Activated B cell treated with CpG ODN at 0.5 μM for 24 hours (primary cell): ENCODE results near the gene SOX30. TPM values are rescaled to one million over a fixed set of nuclear protein-coding genes. Genes with fewer than 3 reads are reported as not detected.

Experiments used
- ATAC-seq: fragments of 200-7000 bp; cut with Tn5 transposase; one replicate; pipeline ENCODE4 v1.10.0; 2021; ENCODE audit warnings: low read depth, mild to moderate bottlenecking, moderate library complexity
- CTCF ChIA-PET: fragments of 350-600 bp; sonication (Branson Sonifier 250); formaldehyde crosslinking; loops from one replicate; lab custom pipeline; 2021; ENCODE audit warnings: antibody characterized with exemption; lab: Charles Lee
- POLR2A ChIA-PET: fragments of 350-600 bp; sonication (Branson Sonifier 250); formaldehyde crosslinking; loops from one replicate; lab custom pipeline; 2021; ENCODE audit warnings: antibody characterized with exemption; lab: Charles Lee
- DNase-seq: peaks from one replicate; pipeline ENCODE4 v3.0.0; 2022
- H3K27ac Mint-ChIP-seq: one replicate; pipeline ENCODE4 v1.8.0; 2020; ENCODE audit warnings: mixed read lengths
- H3K27me3 Mint-ChIP-seq: one replicate; pipeline ENCODE4 v1.8.0; 2021; ENCODE audit warnings: mixed read lengths
- H3K36me3 Mint-ChIP-seq: one replicate; pipeline ENCODE4 v1.8.0; 2021; ENCODE audit warnings: low read depth, mixed read lengths
- H3K4me1 Mint-ChIP-seq: one replicate; pipeline ENCODE4 v1.8.0; 2021; ENCODE audit warnings: mixed read lengths
- H3K4me3 Mint-ChIP-seq: one replicate; pipeline ENCODE4 v1.8.0; 2020; ENCODE audit warnings: mild to moderate bottlenecking, mixed read lengths
- H3K9me3 Mint-ChIP-seq: one replicate; pipeline ENCODE4 v1.8.0; 2020; ENCODE audit warnings: mixed read lengths
- intact Hi-C: fragments of 100-400 bp; cut with micrococcal nuclease; formaldehyde crosslinking; loops from one replicate; pipeline ENCODE4 v1.15.1; 2024
- total RNA-seq: library from RNA; stranded (reverse); gene quantifications from 2 replicates; pipeline ENCODE4 v1.2.3, GENCODE V29; 2022
- TF ChIP-seq, protein P1 (sequence below): fragments of 200-600 bp; IDR thresholded peaks from one replicate; pipeline ENCODE4 v1.8.0; 2022; ENCODE audit warnings: antibody characterized with exemption, mild to moderate bottlenecking

The SOX30 gene
- total RNA-seq, 1 donor from 2014 or later, result 0.47 TPM

DNA sequence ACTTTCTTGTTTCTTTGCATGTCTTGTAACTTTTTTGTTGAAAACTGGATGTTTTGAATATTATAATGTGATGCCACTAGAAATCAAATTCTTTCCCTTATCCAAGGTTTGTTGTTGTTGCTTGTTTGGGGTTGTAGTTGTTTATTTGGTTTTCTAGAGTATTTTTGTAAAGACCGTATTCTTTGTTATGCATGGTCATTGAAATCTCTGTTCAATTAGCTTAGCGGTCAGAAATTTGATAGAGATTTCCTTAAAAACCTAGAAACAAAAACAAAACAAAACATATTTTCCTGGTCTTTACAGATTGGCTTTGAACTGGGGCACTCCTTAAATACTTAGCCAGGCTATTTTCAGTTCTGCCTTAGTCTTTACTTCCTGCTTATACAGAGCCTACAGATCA is 21.9 kb downstream of the SOX30 start:
- Mint-ChIP-seq H3K36me3 (peaks cover 5% of the 10 kb centered on the region), H3K4me3 (no peak overlapping the region), H3K27ac (no peak overlapping the region), H3K9me3 (peaks cover 10% of the 10 kb centered on the region), H3K27me3 (no peaks in the 10 kb centered on the region), H3K4me1 (peaks cover 8% of the 10 kb centered on the region)
- CTCF ChIA-PET, result interaction anchor here (1.0 kb wide), 1 partner anchor 377 kb away, joined by 3 read pairs; no protein-coding TSS in a partner anchor
- TF ChIP-seq, protein P1, sequence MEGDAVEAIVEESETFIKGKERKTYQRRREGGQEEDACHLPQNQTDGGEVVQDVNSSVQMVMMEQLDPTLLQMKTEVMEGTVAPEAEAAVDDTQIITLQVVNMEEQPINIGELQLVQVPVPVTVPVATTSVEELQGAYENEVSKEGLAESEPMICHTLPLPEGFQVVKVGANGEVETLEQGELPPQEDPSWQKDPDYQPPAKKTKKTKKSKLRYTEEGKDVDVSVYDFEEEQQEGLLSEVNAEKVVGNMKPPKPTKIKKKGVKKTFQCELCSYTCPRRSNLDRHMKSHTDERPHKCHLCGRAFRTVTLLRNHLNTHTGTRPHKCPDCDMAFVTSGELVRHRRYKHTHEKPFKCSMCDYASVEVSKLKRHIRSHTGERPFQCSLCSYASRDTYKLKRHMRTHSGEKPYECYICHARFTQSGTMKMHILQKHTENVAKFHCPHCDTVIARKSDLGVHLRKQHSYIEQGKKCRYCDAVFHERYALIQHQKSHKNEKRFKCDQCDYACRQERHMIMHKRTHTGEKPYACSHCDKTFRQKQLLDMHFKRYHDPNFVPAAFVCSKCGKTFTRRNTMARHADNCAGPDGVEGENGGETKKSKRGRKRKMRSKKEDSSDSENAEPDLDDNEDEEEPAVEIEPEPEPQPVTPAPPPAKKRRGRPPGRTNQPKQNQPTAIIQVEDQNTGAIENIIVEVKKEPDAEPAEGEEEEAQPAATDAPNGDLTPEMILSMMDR, result no peak
- DNase-seq, result no peak
- ATAC-seq, result no peak
- intact Hi-C loops, result no loop called here
- POLR2A ChIA-PET, result interaction anchor here (0.6 to 0.8 kb wide), 2 partner anchors 37 to 70 kb away, joined by 6 to 7 read pairs; no protein-coding TSS in a partner anchor

DNA sequence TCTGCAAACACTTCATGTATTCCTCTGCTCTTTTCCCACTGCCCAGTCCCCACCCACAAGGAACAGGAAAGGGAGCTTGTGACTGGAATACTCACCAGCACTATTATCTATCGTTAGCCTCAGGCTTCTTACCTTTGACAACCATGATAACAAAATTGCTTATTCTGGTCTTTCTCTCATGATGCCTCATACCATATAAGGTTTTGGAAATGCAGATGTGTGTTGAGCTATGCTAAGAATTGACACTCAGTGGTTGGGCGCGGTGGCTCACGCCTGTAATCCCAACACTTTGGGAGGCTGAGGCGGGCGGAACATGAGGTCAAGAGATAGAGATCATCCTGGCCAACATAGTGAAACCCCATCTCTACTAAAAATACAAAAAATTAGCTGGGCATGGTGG is 25.4 kb downstream of the SOX30 start:
- ChIA-PET POLR2A (no interaction called here), CTCF (interaction anchor here (0.9 kb wide), 1 partner anchor 18 kb away, joined by 3 read pairs; no protein-coding TSS in a partner anchor)
- Mint-ChIP-seq H3K9me3 (peaks cover 10% of the 10 kb centered on the region), H3K36me3 (peaks cover 5% of the 10 kb centered on the region), H3K27ac (no peak overlapping the region), H3K4me1 (peaks cover 8% of the 10 kb centered on the region), H3K27me3 (no peaks in the 10 kb centered on the region), H3K4me3 (no peak overlapping the region)
- no peak for ATAC-seq
- no peak for DNase-seq
- TF ChIP-seq, protein P1, result no peak
- intact Hi-C loops, result no loop called here

DNA sequence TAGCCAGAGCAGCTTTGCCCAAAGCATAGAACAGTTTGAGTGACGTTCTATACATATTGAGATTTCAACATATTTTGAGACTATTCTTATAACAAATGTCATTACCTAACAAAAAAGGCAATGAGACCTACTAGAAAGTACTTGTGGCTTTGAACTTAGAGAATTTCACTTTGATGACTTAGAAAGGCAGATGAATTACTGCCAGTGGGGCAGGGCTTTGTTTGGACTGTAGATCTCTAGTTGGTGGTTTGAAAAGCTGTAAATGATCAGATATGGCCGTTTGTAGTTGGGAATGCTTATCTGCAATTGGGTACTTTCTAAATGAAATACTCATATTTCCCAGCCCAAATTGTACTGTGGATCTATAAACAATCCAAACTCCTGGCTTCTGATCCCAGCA is 28.1 kb downstream of the SOX30 start:
- intact Hi-C loops, result no loop called here
- TF ChIP-seq, protein P1, result no peak
- H3K9me3 Mint-ChIP-seq, result no peaks in the 10 kb centered on the region
- no peak overlapping the region for H3K4me3 Mint-ChIP-seq
- ChIA-PET POLR2A (no interaction called here), CTCF (no interaction called here)
- DNase-seq (no peak), ATAC-seq (no peak)
- H3K27me3 Mint-ChIP-seq, result no peaks in the 10 kb centered on the region
- H3K4me1 Mint-ChIP-seq, result peaks cover 11% of the 10 kb centered on the region
- no peaks in the 10 kb centered on the region for H3K36me3 Mint-ChIP-seq
- H3K27ac Mint-ChIP-seq, result no peak overlapping the region

DNA sequence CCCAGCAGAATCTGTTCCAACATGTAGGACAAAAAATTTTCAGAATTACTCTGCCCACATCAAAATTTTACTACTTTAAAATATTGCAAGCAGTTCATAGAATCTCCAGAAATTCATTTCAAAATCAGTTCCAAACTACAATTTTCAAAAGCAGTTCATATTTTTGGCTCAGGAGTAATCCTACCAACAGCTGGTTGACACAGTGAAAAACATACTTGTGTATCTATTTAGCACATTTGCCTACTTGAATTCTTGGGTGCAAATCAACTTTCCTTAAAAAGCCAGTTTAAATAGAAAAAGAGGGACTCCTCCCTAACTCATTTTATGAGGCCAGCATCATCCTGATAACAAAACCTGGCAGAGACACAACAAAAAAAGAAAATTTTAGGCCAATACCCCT is 31.5 kb downstream of the SOX30 start:
- TF ChIP-seq, protein P1, result no peak
- Mint-ChIP-seq H3K4me1 (peaks cover 11% of the 10 kb centered on the region), H3K36me3 (no peaks in the 10 kb centered on the region), H3K9me3 (no peaks in the 10 kb centered on the region), H3K4me3 (no peak overlapping the region), H3K27me3 (no peaks in the 10 kb centered on the region), H3K27ac (no peak overlapping the region)
- intact Hi-C loops, result no loop called here
- ATAC-seq (no peak), DNase-seq (no peak)
- ChIA-PET POLR2A (no interaction called here), CTCF (interaction anchor here (0.6 to 1.0 kb wide), 2 partner anchors 29 to 245 kb away, joined by 3 read pairs; no protein-coding TSS in a partner anchor)

DNA sequence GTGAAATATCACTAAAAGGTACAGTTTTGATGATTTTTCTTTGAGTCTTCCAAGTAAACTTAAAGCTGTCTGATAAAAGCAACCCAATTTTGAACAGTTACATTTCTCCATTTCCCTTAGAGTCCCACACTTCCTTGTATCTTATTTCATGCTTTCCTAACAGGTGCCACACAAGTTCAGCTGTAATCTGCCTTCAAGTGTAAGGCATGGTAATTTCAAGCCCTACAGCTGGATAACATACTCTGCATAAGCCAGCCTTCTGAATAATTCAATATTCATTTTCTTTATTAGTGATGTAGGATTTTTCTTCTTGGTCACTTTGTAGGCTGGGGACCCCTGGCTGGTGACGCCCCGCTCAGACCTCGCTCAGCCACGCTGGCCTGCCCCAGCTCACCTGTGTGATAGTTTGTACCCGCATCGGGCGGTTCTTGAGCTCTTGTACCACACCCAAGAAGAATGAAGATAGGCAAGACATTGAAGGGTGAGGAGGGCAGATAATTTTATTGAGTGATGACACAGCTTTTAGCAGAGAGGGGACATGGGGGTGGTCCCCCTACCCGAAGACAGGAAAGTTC is 34.0 kb downstream of the SOX30 start:
- H3K27me3 Mint-ChIP-seq, result no peaks in the 10 kb centered on the region
- H3K9me3 Mint-ChIP-seq, result no peaks in the 10 kb centered on the region
- H3K4me1 Mint-ChIP-seq, result peaks cover 22% of the 10 kb centered on the region
- DNase-seq (no peak), ATAC-seq (no peak)
- POLR2A ChIA-PET, result interaction anchor here (1.2 kb wide), 1 partner anchor 25 kb away, joined by 9 read pairs; no protein-coding TSS in a partner anchor
- CTCF ChIA-PET, result interaction anchor here (0.6 kb wide), 1 partner anchor 1661 kb away, joined by 4 read pairs; no protein-coding TSS in a partner anchor
- intact Hi-C loops, result no loop called here
- no peak overlapping the region for H3K27ac Mint-ChIP-seq
- no peaks in the 10 kb centered on the region for H3K36me3 Mint-ChIP-seq
- H3K4me3 Mint-ChIP-seq, result no peak overlapping the region
- TF ChIP-seq, protein P1, result no peak
